NOMO-1 (cell line): ENCODE measurements around the gene BPNT1.
"Not testable (repeated sequence)": the region's sequence is repeated elsewhere in the genome, so short reads cannot be mapped to it uniquely, and the experiment has no call there.

Experiments
- DNase-seq, 2 experiments: peaks; one replicate each; lab custom pipeline; 2025; ENCODE audit not compliant: unreplicated experiment in 2 of 2; lab: John Stamatoyannopoulos, UW

BPNT1 gene

DNA sequence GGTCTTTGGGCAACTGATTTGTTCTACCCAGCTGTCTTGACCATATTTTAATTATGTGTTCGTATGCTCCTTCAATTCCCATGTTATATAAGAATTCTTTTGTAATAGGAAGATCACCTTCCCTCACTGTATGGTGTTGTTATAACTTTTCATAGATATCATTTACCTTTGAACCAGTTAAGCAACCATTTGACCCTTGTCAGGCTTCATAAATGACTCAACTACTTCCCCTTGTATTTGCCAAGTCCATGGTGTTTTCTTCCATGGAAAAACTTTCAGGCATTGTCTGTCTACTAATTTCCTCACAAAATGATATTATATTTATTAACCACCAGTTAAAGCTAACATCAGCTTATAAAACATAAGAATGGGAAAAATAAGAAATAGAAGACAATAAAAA lies 5.1 kb downstream of the BPNT1 start:
- DNase-seq, result no peak

DNA sequence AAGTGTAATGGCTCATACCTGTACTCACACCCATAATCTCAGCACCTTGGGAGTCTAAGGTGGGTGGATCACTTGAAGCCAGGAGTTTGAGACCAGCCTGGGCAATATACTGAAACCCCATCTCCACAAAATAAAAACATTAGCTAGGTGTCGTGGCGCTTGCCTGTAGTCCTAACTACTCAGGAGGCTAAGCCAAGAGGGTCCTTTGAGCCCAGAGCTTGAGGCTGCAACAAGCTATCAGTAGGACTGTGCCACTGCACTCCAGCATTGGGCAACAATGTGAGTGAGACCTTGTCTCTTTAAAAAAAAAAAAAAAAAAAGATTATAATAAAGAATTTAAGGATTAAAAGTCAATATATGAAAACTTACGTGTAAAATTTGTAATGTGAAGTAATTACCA lies 11.7 kb downstream of the BPNT1 start:
- peak in 1 of 2 experiments; percentile 11 for DNase-seq

DNA sequence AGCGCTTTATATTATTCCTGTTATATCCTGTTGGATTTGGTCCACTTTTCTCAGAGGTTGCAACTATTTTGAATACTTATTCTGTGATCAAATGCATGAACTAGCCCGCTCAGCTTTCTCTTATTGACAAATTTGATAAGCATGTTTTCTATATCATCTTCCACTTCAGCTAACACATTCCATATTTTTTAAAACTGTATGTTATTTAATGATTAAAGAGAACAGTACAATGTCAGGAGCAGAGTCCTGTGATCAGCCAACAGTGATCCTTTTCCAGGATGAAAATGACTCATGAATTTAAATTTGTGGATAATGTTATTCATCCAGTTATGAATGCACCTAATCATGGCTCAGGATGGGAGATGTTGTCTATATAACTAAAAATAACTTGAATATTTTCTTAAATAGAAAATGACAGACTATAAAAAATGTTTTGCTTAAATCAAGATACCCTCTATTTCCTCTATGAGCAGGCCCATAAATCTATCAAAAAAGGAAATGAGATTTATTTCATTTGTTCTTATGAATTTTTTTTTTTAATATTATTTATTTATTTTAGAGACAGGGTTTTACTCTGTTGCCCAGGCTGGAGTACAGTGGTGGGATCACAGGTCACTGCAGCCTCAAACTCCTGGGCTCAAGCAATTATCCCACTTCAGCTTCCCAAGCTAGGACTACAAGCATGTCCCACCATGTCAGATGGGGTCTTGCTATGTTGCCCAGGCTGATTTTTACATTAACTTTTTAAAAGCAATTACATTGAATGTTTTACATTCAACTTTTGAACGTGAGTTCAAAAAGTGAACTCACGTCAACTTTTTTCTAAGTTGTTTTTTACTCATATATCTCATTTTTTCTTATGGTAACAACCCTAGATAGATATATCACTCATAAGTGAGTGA lies 12.5 kb downstream of the BPNT1 start:
- no peak for DNase-seq

DNA sequence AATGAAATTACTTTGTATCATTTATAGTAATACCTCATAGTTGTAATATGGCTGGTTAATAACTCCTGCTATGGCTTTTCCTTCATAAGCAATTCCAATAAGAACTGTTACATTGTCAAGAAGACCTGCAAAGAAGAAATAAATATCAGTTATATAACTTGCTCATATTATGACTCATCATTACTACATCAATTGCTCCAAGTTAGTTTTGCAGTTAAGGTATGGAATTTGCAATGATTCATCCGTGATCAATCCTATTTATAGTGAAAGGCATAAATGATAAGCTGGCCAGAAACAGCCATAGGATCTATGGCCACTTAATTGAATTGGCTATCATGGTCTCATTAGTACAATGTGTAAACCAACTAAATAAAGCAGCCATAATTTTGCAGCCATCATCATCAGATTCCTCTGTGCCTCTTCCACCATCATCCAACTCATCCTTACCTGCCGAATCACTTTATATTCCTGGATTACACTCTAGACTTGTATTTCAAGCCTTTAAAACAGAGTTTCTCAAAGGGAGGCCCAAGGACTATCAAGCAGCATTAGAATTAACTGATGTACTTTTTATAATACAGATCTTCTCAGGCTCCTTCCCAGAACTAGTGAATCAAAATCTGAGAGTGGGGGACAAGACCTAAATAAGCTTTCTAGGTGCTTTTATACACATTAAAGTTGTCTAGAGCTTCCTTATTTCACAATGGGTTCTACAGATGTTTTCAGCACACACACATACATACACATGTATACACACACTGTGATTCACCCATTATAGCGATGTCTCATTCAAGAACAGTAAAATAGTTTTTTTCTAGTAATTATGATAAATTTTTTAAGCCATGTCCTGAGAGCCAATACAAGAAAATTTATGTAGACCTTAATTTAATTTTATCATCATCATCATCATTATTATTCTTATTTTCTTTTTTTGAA lies 22.1 kb downstream of the BPNT1 start:
- DNase-seq, result no peak

DNA sequence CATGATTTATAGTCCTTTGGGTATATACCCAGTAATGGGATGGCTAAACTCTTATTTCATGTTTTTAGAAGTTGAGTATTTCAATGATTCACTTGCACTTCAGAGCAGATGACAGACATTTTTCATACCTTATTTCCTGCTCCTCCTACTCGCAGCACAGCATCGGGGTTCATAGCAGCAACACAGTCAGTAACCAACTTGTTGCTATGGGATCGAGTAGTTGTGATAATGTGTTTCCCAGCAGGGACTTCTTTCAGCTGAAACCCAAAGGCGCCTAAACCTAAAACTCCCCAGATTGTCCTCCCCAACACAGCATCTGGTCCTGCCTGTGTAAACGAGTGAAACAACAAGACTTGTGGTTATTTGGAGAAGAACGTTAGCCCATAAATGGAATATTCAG lies 27.0 kb downstream of the BPNT1 start:
- DNase-seq, result no peak

DNA sequence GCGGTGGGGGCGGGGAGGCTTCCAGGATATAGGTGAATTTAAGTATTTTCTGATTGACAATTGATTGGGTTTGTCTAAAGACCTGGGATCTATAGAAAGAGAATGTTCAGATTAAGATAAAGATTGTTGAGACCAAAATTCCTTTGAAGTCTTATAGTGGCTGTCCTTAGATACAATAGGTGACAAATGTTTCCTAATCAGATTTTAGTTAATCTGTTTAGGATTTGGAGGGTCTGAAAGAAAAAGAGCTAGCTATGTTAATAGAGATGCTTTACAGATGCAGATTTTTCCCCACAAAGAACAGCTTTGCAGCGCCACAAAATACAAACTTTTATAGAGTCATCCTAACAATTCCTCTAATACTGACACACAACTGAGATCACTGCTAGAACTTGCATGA lies 28.7 kb downstream of the BPNT1 start:
- no peak for DNase-seq

DNA sequence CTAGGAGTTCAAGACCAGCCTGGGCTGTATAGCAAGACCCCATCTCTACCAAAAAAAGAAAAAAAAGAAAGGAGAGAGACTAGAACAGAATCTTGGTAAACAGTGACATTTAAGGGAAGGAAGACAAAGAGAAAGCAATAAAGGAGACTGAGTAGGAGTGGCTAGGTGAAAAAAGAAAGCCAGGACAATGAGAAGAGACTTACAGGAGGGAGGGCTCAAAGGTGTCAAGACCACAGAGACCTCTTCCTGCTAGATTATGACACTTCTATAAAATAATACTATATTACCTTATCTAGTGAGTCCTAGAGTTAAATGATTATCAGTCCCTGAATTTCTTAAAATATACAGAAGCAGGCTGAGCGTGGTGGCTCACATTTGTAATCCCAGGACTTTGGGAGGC lies 33.2 kb downstream of the BPNT1 start:
- DNase-seq, result no peak

DNA sequence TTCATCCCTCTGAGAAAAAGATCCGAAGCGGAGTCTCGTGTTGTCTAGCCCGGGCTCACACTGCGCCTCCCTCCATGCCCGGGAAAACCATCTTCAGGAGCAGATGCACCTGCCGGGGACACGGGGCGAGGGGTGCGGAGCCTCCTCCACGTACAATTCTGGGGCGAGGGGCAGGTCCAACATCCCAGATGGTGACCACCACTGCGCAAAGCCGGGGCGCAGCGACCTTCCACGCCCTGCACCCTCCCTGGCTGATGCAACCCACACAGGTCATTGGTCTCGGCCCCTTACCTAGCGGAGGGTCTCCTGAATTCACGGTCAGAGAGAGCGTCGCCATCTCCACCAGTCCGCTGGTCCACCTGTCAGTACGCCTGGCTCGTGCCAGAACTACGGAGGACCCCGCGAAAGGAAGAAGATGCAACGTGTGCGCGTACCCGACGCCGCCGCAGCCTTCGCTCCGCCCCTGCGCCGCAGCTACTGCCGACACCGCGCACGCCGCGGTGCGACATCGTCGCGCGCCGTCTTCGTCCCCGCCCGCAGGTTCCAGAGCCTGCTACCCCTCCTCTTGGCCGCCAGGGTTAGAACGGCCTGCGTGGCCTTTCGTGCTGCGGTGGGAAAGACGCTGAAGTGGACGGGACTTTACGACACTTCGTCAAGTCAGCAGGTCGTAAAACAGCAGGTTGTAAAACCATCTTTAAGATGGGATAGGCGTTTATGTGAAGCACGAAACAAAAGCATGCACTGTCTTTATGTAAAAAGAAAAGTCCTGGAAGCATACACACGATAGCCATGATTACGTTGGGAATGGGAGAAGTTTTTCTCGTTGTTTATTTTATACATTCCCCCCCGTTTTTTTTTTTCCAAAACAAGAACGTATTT lies 43.3 kb downstream of the BPNT1 start, which contains the start of gene EPRS1:
Gene EPRS1, minus strand, starts transcription at position 454 of the 879 bp plus-strand sequence. Its CDS starts 117 bp downstream, at position 337.
- peak; percentile 96 to 97 for DNase-seq

DNA sequence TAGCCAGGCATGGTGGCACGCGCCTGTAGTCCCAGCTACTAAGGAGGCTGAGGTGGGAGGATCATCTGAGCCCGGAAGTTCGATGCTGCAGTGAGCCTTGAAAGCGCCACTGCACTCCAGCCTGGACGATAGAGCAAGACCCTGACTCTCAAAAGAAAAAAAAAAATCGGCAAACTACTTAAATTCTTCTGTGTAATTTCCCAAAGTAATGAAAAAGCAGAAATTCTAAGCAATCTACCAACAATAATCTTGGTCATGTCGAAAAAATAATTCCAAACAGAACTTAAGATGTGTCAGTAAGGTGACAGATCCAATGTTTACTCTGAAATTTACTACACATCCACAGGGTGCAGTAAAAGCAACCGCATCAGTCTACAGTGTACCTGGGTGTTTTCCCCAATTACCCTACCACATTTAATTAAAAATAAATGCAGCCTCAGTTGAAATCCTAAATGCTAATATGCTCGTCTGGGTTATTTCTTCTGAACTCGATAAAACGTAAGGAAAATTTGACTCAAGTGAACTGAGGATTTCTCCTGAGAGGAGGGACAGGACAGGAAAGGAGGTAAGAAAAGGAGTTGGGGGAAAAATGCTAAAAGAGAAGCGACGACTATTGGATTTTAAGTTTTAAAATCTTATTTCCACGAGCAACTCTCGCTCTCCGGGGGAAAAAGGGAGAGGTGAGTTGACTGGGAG lies 44.1 kb downstream of the BPNT1 start:
- no peak for DNase-seq

DNA sequence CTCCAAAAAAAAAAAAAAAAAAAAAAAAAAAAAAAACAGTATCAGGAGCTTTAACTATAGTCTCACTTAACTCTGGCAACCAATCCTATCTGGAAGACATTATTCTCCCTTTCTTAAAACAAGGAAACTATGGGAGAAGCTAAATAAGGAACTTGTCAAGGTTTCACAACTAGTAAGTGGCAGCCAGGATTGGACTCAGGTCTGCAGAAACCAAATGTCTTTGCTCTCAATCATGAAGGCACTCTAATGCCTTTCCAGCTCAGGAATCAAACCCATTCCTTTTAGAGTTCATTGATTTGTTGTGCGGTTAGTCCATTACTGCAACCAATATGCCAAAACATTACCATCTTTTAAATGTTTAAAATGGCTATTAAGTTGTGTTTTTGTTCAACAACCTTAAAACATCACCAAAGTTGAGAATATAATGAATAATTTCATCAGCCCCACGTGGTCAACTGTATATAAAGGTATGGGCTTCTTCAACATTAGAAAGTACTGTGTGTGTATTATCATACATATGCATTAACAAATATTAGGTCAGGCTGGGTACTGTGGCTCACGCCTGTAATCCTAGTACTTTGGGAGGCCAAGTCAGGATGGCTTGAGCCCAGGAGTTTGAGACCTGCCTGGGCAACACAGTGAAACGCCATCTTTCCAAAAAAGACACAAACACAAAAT lies 44.8 kb downstream of the BPNT1 start:
- DNase-seq, result peak in 1 of 2 experiments; percentile 35

DNA sequence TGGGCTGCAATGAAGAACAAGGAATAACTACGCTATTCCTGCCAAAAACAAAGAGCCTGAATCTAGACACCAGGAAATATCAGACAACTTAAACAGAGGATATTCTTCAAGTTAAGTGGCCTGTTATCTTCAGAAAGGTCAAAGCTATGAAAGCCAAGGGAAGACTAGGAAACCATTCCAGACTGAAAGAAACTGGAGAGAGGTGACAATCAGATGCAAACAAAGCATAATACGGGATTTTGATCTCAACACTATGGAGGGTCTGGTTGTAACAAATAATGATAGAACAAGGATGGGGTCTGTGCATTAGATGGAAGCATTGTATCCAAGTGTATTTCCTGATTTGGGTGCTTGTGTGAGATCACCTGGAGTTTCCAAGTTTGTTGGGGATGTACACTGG lies 45.9 kb downstream of the BPNT1 start:
- no peak for DNase-seq

DNA sequence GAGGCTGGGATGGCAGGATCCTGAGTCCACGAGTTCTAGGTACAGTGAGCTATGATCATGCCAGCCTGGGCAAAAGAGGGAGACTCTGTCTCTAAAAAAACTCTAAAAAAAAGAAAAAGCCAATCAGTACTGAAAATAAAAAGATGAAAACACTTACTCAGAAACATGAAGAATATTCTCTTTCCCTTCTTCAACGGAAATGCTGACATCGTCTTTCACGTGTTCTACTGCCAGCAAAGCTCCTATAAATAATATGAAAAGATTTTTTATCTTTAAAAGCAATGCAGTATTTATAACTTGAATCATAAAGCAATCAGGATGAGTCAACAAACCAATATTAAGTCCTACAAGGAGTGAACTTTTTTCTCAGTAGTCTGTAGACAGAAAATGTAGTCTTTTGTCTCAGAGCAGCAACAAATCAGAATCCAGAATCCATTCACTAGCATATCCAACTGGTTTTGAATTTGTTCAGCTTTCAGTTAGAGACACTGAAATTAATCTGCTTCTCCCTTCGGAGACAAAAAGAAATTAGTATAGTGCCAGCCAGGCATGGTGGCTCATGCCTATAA lies 49.5 kb downstream of the BPNT1 start:
- DNase-seq, result no peak

DNA sequence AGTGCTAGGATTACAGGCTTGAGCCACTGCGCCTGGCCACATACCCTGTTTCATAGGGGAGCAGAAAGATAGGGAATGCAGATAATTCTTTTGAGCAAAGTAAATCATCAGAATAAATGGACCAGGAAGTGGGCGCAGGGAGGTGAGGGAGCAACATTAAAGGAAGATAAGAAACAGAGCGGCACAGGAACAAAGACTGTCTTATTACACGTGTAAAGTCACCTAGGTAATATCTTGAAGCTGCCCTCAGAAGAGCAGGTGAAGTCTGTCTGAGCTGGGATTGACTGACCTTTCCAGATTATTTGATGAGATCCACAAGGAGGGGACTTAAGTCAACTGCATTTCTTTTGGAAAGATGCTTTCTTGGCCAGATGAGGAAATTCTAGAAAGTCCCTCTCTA lies 50.9 kb downstream of the BPNT1 start:
- DNase-seq, result no peak

DNA sequence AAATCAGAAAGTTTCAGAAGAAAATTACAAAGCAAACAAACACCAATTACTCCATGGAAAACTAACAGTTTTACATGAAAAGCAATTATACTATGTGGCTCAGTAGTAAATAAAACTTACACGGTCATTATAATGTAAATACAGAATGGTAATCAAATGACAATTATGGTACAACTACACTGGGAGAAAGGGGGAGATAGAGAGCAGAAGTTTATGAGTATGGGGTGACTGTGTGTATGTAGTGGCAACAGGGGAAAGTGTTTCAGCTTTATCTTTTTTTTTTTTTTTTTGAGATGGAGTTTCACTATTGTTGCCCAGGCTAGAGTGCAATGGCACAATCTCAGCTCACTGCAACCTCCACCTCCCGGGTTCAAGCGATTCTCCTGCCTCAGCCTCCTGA lies 51.8 kb downstream of the BPNT1 start:
- DNase-seq, result not testable (repeated sequence)

DNA sequence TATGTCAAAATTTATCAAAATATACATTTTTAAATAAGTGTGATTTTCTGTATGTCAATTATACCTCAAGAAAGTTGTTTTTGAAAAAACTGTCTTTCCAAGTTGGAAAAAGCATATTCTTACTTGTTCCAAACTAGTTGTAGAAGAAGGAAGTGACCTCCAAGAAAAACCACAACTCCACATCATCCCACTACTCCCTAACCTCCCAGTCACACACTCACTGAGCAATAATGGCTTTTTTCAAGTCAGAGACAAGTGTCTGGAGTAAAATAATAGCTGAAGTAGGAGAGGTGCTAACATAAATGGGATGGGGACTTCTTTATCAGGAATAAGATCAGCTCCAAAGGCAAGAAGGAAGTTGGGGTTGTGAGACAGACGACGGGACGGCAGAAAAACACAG lies 56.7 kb downstream of the BPNT1 start:
- no peak for DNase-seq

DNA sequence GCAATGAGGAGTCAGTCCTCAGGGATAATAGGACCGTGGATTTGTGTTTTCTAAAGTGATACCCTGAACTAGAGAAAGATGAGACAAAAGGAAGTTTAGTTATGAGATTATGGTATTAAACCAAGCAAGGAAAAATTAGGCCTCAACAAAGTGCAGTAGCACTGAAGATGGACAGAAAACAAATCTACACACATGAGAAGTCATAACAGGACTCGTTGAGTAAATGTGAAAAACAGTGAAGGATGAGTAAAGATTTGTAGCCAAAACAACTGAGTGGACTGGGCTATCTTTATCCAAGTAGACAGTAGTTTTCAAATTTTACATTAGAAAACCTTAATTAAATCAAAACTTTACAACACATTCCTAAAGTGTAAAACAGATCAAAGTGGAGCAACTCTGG lies 58.3 kb downstream of the BPNT1 start:
- no peak for DNase-seq

DNA sequence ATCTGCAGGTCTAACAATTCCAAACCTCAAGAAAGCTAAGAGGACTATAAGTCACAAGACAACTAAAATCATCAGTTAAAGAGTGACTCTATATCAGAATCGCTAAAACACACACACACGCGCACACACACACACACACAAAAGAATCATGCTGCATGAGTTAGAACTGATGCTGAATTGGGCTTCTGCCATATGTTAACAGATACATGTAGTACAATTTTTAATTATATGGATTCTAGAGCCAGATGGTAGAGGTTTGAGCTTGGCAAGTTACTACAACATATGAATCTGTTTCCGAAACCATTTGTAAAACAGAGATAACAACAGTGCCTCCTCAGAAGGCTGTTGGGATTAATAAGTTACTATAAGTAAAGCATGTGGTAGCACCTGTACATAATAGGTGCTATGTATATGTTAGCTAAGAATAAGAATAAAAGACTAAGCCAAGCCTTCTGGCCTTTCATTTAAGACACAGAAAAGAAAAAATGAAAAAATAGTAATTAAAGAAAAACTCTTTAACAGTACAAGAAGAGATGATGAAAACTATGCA lies 61.2 kb downstream of the BPNT1 start:
- no peak for DNase-seq

DNA sequence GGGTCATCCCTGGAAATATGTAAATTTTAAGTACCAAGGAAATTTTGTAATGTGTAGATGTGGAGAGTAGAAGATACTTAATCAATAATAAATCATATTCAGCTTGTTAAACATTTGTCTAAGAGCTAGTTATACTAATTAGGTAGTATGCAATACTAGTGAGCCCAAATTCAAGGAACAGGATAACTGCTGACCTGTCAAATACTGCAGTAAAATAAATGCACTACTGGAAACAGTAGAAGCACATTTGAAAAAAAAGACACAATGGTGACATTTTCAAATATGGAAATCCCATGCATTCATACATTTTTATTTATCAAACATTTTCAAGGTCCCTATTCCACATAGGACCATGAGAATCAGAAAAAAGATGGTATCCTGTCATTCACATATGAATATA lies 70.5 kb downstream of the BPNT1 start:
- no peak for DNase-seq

DNA sequence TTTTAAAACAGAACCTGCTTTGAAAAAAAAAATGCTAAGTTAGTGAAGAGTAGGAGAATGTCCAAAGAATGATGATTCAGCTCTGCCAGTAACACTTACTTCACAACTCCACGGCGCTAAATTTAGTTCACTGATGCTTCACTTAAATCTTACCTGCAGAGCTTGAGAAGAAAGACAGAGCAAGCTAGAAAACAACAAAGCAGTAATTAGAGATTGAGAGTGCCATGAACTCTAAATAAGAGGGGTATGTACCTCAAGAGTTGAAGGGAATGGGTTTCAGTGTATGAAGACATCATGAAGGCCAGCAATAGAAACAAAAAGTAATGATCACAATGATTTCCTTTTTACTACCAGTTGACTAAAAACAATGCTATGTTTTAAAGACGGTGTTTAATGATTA lies 76.1 kb downstream of the BPNT1 start:
- DNase-seq, result no peak
